ENCODE data around the gene MEF2D.

GRCh38 chr1:156418416-156419070 lies 82.0 kb downstream of the MEF2D start:
- TF ChIP-seq CTCF (IDR thresholded peaks at IDR 0.05): no peak
- TF ChIP-seq POLR2A (IDR thresholded peaks at IDR 0.05): no peak

Data from uterus (tissue), 2 donors.